ENCODE data around the gene RASSF8. TPM values are rescaled to one million over a fixed set of nuclear protein-coding genes. Genes with fewer than 3 reads are reported as not detected.

Gene RASSF8
- total and polyA plus RNA-seq, 2 donors (not counting 3 experiments of a cell fraction or from before 2014, with no cell fraction given): 11.1 to 59.3 TPM

DNA sequence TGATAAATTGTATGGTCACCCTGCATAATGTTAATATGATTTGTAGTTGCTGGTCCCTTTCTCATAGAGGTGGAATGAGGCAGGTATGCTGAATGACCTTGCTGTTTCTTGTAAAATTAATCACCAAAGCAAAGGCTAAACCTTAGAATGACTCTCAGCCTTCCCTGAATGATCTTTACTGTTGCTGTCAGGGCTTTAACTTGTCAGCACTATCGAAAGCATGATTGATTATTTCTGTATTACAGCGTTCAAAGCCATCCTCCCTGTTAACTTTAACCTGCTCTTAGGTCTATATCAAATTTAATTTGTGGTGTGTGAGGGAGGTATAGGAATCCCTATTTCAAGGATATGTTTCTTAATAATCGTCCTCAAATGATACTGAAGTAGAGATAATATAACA, 23.1 kb downstream of the RASSF8 start:
- TF ChIP-seq, protein P1, sequence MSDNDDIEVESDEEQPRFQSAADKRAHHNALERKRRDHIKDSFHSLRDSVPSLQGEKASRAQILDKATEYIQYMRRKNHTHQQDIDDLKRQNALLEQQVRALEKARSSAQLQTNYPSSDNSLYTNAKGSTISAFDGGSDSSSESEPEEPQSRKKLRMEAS (IDR thresholded peaks at IDR 0.05; ENCODE audit: insufficient read depth, insufficient read length): no peak
- TF ChIP-seq FOS (IDR thresholded peaks at IDR 0.05; ENCODE audit: borderline replicate concordance, insufficient read depth, low read length): no peak
- no peak for TF ChIP-seq JUN (IDR thresholded peaks at IDR 0.05; ENCODE audit: borderline replicate concordance, insufficient read depth, insufficient read length, low read depth)
- no peak for TF ChIP-seq POLR2A (IDR thresholded peaks at IDR 0.05; ENCODE audit: low read depth, low read length)
- no peak for TF ChIP-seq EZH2 (IDR thresholded peaks at IDR 0.05; ENCODE audit: borderline replicate concordance, low read depth, low read length, severe bottlenecking)
- TF ChIP-seq POLR2AphosphoS5 (IDR thresholded peaks at IDR 0.05; ENCODE audit: insufficient read depth, low read depth, low read length): no peak
- TF ChIP-seq MYC (IDR thresholded peaks at IDR 0.05; ENCODE audit: low read depth, low read length): no peak
- TF ChIP-seq GATA2 (IDR thresholded peaks at IDR 0.05; ENCODE audit: insufficient read depth, insufficient read length, low read depth, low read length): no peak
- TF ChIP-seq, protein P2, sequence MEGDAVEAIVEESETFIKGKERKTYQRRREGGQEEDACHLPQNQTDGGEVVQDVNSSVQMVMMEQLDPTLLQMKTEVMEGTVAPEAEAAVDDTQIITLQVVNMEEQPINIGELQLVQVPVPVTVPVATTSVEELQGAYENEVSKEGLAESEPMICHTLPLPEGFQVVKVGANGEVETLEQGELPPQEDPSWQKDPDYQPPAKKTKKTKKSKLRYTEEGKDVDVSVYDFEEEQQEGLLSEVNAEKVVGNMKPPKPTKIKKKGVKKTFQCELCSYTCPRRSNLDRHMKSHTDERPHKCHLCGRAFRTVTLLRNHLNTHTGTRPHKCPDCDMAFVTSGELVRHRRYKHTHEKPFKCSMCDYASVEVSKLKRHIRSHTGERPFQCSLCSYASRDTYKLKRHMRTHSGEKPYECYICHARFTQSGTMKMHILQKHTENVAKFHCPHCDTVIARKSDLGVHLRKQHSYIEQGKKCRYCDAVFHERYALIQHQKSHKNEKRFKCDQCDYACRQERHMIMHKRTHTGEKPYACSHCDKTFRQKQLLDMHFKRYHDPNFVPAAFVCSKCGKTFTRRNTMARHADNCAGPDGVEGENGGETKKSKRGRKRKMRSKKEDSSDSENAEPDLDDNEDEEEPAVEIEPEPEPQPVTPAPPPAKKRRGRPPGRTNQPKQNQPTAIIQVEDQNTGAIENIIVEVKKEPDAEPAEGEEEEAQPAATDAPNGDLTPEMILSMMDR (IDR thresholded peaks at IDR 0.05; ENCODE audit: extremely low read depth in 1 of 2, insufficient read depth in 1 of 2, low read depth in 1 of 2, low read length in 2 of 2): no peak
- no peaks in the 10 kb centered on the region for H3K9me1 ChIP-seq (replicated peaks; ENCODE audit: control insufficient read depth, extremely low read depth, insufficient read depth, low read length)
- no peak overlapping the region for H3K27ac ChIP-seq (ENCODE audit: insufficient read depth, low read depth, low read length)
- peaks cover 98% of the 10 kb centered on the region for H3K79me2 ChIP-seq (ENCODE audit: control insufficient read depth, insufficient read depth, low read length)
- H3K27me3 ChIP-seq (ENCODE audit: control insufficient read depth in 2 of 2, insufficient read depth in 2 of 2, low read length in 2 of 2): no peaks in the 10 kb centered on the region
- intact Hi-C loops (cut with micrococcal nuclease): no loop called here
- H3K4me1 ChIP-seq (ENCODE audit: control insufficient read depth, extremely low read depth, insufficient read depth, low read length): no peaks in the 10 kb centered on the region
- FAIRE-seq: no peak
- H4K20me1 ChIP-seq (replicated peaks; ENCODE audit: control insufficient read depth, extremely low read depth, insufficient read depth, low read length): peaks cover 7% of the 10 kb centered on the region
- dilution Hi-C loops (cut with MboI; ENCODE audit: extremely low pct_ligation_motif_present, low sequenced_read_pairs): no loop called here
- CTCF ChIA-PET: interaction anchor here (0.7 to 1.7 kb wide), 2 partner anchors 11 to 546 kb away, joined by 3 read pairs; no protein-coding TSS in a partner anchor
- POLR2A ChIA-PET: no interaction called here
- no TSS peak for BruUV-seq (replicated peaks)
- H3K9ac ChIP-seq (replicated peaks; ENCODE audit: extremely low read depth, insufficient read depth, low read length): no peak overlapping the region
- DNase-seq (ENCODE audit: low read depth, low spot score): no peak
- no peaks in the 10 kb centered on the region for H3K9me3 ChIP-seq (replicated peaks; ENCODE audit: control insufficient read depth, insufficient read depth, low read length)
- H3K36me3 ChIP-seq (ENCODE audit: control insufficient read depth in 2 of 2, extremely low read depth in 1 of 2, insufficient read depth in 2 of 2, low read length in 2 of 2): no peaks in the 10 kb centered on the region
- H3K4me2 ChIP-seq (ENCODE audit: insufficient read depth, low read length): no peak overlapping the region
- no peak overlapping the region for H3K4me3 ChIP-seq (replicated peaks in 1 of 3; ENCODE audit: insufficient read depth in 1 of 3, low read depth in 1 of 3, low read length in 3 of 3)
- no peak overlapping the region for H2AFZ ChIP-seq (ENCODE audit: low read depth, low read length)

All from endothelial cell of umbilical vein (primary cell).